GM23338 (cell line): ENCODE data around the gene FASTKD1. TPM values are rescaled to one million over a fixed set of nuclear protein-coding genes. Genes with fewer than 3 reads are reported as not detected.

ENCODE experiments used
- ATAC-seq: fragments of 200-7000 bp; cut with Tn5 transposase; 3 replicates; pipeline ENCODE4 v1.9.1; 2020
- DNase-seq: peaks from one replicate; pipeline ENCODE4 v3.0.0-alpha.2; 2015; ENCODE audit warnings: low spot score
- H2AFZ ChIP-seq: fragments of 200-600 bp; sonication (generic); 2 replicates; pipeline ENCODE4 v1.8.0; 2016; ENCODE audit warnings: antibody characterized with exemption, mild to moderate bottlenecking, moderate library complexity
- H3F3A ChIP-seq: fragments of 200-600 bp; sonication (generic); replicated peaks from 2 replicates; pipeline ENCODE4 v1.8.0; 2017; ENCODE audit warnings: antibody characterized with exemption, mixed run types, low read depth
- H3K27ac ChIP-seq: fragments of 200-600 bp; sonication (generic); 2 replicates; pipeline ENCODE4 v1.6.1; 2016; ENCODE audit warnings: low read depth
- H3K27me3 ChIP-seq: fragments of 200-600 bp; sonication (generic); 2 replicates; pipeline ENCODE4 v1.8.0; 2016; ENCODE audit warnings: mild to moderate bottlenecking, mixed run types, moderate library complexity; ENCODE audit not compliant: insufficient read depth
- H3K36me3 ChIP-seq: fragments of 200-600 bp; sonication (generic); 2 replicates; pipeline ENCODE4 v1.8.0; 2016; ENCODE audit warnings: mild to moderate bottlenecking; ENCODE audit not compliant: insufficient read depth
- H3K4me1 ChIP-seq: fragments of 200-600 bp; sonication (generic); 2 replicates; pipeline ENCODE4 v1.8.0; 2016; ENCODE audit warnings: mild to moderate bottlenecking, moderate library complexity; ENCODE audit not compliant: insufficient read depth
- H3K4me2 ChIP-seq: fragments of 200-600 bp; sonication (generic); 2 replicates; pipeline ENCODE4 v1.7.1; 2017; ENCODE audit warnings: mixed run types
- H3K4me3 ChIP-seq: fragments of 200-600 bp; sonication (generic); 2 replicates; pipeline ENCODE4 v1.6.1; 2016; ENCODE audit warnings: mixed run types
- H3K79me2 ChIP-seq: fragments of 200-600 bp; sonication (generic); replicated peaks from 2 replicates; pipeline ENCODE4 v1.8.0; 2017; ENCODE audit warnings: mild to moderate bottlenecking; ENCODE audit not compliant: insufficient read depth
- H3K9me2 ChIP-seq: fragments of 200-600 bp; sonication (generic); 2 replicates; pipeline ENCODE4 v1.8.0; 2017; ENCODE audit not compliant: insufficient read depth
- H4K20me1 ChIP-seq: fragments of 200-600 bp; sonication (generic); replicated peaks from 2 replicates; pipeline ENCODE4 v1.8.0; 2017; ENCODE audit warnings: mild to moderate bottlenecking; ENCODE audit not compliant: insufficient read depth
- H3K27ac Mint-ChIP-seq: 2 replicates; pipeline ENCODE4 v1.8.0; 2020; ENCODE audit warnings: inconsistent platforms, mild to moderate bottlenecking, moderate library complexity, mixed read lengths
- H3K27me3 Mint-ChIP-seq: 3 replicates; pipeline ENCODE4 v1.8.0; 2022; ENCODE audit warnings: low read depth, mild to moderate bottlenecking, moderate library complexity, mixed read lengths, inconsistent platforms; ENCODE audit not compliant: insufficient read depth, poor library complexity
- H3K36me3 Mint-ChIP-seq: 3 replicates; pipeline ENCODE4 v1.8.0; 2021; ENCODE audit warnings: low read depth, mild to moderate bottlenecking, inconsistent platforms, moderate library complexity, mixed read lengths
- H3K4me1 Mint-ChIP-seq: 3 replicates; pipeline ENCODE4 v1.8.0; 2020; ENCODE audit warnings: mild to moderate bottlenecking, inconsistent platforms, mixed read lengths
- H3K4me3 Mint-ChIP-seq: 3 replicates; pipeline ENCODE4 v1.8.0; 2021; ENCODE audit warnings: moderate library complexity, mild to moderate bottlenecking, inconsistent platforms, mixed read lengths
- H3K9me3 Mint-ChIP-seq: 3 replicates; pipeline ENCODE4 v1.8.0; 2020; ENCODE audit warnings: moderate library complexity, mild to moderate bottlenecking, inconsistent platforms, mixed read lengths
- ETS1 ChIP-seq: IDR thresholded peaks from 2 replicates; pipeline ENCODE4 v1.6.1; 2016; ENCODE audit warnings: antibody characterized with exemption
- JUNB ChIP-seq: IDR thresholded peaks from one replicate; pipeline ENCODE4 v1.6.1; 2016; ENCODE audit warnings: antibody characterized with exemption; ENCODE audit not compliant: unreplicated experiment
- NANOG ChIP-seq: IDR thresholded peaks from 2 replicates; pipeline ENCODE4 v1.6.1; 2016; ENCODE audit warnings: antibody characterized with exemption, borderline replicate concordance
- POLR2AphosphoS5 ChIP-seq: IDR thresholded peaks from 2 replicates; pipeline ENCODE4 v1.6.1; 2016; ENCODE audit warnings: antibody characterized with exemption, low read depth
- ZNF114 ChIP-seq: fragments of 250-450 bp; sonication (Bioruptor Pico); IDR thresholded peaks from 2 replicates; pipeline ENCODE4 v1.5.0; 2020; ENCODE audit warnings: mild to moderate bottlenecking, moderate library complexity
- polyA plus RNA-seq: library from polyadenylated mRNA; unstranded; fragments of >200 nt; fragmentation: Nextera tagmentation; extraction: Ambion mirVana; gene quantifications from 2 replicates; pipeline ENCODE4 v1.2.1, GENCODE V29; 2016
- total RNA-seq: library from RNA; depleted of rRNA; stranded (reverse); fragments of >200 nt; shearing (Covaris generic); gene quantifications from 2 replicates; pipeline ENCODE4 v1.2.3, GENCODE V29; 2014
- TF ChIP-seq, protein P1 (sequence below): IDR thresholded peaks from one replicate; pipeline ENCODE4 v1.6.1; 2018; ENCODE audit warnings: antibody characterized with exemption; ENCODE audit not compliant: unreplicated experiment
- TF ChIP-seq, protein P2 (sequence below): fragments of 250-450 bp; sonication (Bioruptor Pico); IDR thresholded peaks from 2 replicates; pipeline ENCODE4 v1.5.0; 2020; ENCODE audit warnings: mild to moderate bottlenecking, moderate library complexity

FASTKD1 gene
- total and polyA plus RNA-seq, 2 experiments from 2014 or later = 49.0 to 53.3 TPM

- no peak for TF ChIP-seq NANOG
These were observed 63.2 kb downstream of the FASTKD1 start (continued) for GRCh38 chr2:169510496-169510895.

- H3K36me3 Mint-ChIP-seq = peaks cover 8% of the 10 kb centered on the region; the same call in 1 of the 3 replicates
- H3K4me3 ChIP-seq = no peak overlapping the region
- no peak overlapping the region for H3K27ac ChIP-seq
- no peak overlapping the region; the same call in 1 of the 2 replicates for H2AFZ ChIP-seq
- ATAC-seq (no peak), DNase-seq (no peak)
- no peak for TF ChIP-seq POLR2AphosphoS5
- TF ChIP-seq, protein P1, sequence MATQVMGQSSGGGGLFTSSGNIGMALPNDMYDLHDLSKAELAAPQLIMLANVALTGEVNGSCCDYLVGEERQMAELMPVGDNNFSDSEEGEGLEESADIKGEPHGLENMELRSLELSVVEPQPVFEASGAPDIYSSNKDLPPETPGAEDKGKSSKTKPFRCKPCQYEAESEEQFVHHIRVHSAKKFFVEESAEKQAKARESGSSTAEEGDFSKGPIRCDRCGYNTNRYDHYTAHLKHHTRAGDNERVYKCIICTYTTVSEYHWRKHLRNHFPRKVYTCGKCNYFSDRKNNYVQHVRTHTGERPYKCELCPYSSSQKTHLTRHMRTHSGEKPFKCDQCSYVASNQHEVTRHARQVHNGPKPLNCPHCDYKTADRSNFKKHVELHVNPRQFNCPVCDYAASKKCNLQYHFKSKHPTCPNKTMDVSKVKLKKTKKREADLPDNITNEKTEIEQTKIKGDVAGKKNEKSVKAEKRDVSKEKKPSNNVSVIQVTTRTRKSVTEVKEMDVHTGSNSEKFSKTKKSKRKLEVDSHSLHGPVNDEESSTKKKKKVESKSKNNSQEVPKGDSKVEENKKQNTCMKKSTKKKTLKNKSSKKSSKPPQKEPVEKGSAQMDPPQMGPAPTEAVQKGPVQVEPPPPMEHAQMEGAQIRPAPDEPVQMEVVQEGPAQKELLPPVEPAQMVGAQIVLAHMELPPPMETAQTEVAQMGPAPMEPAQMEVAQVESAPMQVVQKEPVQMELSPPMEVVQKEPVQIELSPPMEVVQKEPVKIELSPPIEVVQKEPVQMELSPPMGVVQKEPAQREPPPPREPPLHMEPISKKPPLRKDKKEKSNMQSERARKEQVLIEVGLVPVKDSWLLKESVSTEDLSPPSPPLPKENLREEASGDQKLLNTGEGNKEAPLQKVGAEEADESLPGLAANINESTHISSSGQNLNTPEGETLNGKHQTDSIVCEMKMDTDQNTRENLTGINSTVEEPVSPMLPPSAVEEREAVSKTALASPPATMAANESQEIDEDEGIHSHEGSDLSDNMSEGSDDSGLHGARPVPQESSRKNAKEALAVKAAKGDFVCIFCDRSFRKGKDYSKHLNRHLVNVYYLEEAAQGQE = no peak
- no peak for TF ChIP-seq ZNF114 (CRISPR knock-in tag)
- TF ChIP-seq, protein P2, sequence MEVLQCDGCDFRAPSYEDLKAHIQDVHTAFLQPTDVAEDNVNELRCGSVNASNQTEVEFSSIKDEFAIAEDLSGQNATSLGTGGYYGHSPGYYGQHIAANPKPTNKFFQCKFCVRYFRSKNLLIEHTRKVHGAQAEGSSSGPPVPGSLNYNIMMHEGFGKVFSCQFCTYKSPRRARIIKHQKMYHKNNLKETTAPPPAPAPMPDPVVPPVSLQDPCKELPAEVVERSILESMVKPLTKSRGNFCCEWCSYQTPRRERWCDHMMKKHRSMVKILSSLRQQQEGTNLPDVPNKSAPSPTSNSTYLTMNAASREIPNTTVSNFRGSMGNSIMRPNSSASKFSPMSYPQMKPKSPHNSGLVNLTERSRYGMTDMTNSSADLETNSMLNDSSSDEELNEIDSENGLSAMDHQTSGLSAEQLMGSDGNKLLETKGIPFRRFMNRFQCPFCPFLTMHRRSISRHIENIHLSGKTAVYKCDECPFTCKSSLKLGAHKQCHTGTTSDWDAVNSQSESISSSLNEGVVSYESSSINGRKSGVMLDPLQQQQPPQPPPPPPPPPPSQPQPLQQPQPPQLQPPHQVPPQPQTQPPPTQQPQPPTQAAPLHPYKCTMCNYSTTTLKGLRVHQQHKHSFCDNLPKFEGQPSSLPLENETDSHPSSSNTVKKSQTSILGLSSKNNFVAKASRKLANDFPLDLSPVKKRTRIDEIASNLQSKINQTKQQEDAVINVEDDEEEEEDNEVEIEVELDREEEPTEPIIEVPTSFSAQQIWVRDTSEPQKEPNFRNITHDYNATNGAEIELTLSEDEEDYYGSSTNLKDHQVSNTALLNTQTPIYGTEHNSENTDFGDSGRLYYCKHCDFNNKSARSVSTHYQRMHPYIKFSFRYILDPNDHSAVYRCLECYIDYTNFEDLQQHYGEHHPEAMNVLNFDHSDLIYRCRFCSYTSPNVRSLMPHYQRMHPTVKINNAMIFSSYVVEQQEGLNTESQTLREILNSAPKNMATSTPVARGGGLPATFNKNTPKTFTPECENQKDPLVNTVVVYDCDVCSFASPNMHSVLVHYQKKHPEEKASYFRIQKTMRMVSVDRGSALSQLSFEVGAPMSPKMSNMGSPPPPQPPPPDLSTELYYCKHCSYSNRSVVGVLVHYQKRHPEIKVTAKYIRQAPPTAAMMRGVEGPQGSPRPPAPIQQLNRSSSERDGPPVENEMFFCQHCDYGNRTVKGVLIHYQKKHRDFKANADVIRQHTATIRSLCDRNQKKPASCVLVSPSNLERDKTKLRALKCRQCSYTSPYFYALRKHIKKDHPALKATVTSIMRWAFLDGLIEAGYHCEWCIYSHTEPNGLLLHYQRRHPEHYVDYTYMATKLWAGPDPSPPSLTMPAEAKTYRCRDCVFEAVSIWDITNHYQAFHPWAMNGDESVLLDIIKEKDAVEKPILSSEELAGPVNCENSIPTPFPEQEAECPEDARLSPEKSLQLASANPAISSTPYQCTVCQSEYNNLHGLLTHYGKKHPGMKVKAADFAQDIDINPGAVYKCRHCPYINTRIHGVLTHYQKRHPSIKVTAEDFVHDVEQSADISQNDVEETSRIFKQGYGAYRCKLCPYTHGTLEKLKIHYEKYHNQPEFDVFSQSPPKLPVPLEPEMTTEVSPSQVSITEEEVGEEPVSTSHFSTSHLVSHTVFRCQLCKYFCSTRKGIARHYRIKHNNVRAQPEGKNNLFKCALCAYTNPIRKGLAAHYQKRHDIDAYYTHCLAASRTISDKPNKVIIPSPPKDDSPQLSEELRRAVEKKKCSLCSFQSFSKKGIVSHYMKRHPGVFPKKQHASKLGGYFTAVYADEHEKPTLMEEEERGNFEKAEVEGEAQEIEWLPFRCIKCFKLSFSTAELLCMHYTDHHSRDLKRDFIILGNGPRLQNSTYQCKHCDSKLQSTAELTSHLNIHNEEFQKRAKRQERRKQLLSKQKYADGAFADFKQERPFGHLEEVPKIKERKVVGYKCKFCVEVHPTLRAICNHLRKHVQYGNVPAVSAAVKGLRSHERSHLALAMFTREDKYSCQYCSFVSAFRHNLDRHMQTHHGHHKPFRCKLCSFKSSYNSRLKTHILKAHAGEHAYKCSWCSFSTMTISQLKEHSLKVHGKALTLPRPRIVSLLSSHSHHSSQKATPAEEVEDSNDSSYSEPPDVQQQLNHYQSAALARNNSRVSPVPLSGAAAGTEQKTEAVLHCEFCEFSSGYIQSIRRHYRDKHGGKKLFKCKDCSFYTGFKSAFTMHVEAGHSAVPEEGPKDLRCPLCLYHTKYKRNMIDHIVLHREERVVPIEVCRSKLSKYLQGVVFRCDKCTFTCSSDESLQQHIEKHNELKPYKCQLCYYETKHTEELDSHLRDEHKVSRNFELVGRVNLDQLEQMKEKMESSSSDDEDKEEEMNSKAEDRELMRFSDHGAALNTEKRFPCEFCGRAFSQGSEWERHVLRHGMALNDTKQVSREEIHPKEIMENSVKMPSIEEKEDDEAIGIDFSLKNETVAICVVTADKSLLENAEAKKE (CRISPR knock-in tag) = no peak
- TF ChIP-seq ETS1 = no peak
- TF ChIP-seq JUNB = no peak
- no peaks in the 10 kb centered on the region for H4K20me1 ChIP-seq
- H3K36me3 ChIP-seq = no peaks in the 10 kb centered on the region
- H3K9me2 ChIP-seq = no peaks in the 10 kb centered on the region
- H3K27ac Mint-ChIP-seq = no peak overlapping the region
- H3K4me2 ChIP-seq = no peak overlapping the region
- no peaks in the 10 kb centered on the region for H3K27me3 Mint-ChIP-seq
- H3K4me1 Mint-ChIP-seq = peaks cover 9% of the 10 kb centered on the region; the same call in 2 of the 3 replicates
- H3K4me3 Mint-ChIP-seq = no peak overlapping the region
- no peaks in the 10 kb centered on the region for H3F3A ChIP-seq
- no peaks in the 10 kb centered on the region for H3K27me3 ChIP-seq
- no peaks in the 10 kb centered on the region for H3K79me2 ChIP-seq
- H3K4me1 ChIP-seq = no peaks in the 10 kb centered on the region
- peaks cover 8% of the 10 kb centered on the region; the same call in 2 of the 3 replicates for H3K9me3 Mint-ChIP-seq
These were observed 63.7 kb downstream of the FASTKD1 start for GRCh38 chr2:169509955-169510354.
